Activated CD8-positive, alpha-beta memory T cell treated with anti-CD3 and anti-CD28 coated beads, Interleukin-2, amount 50 U/mL, for 24 hours (primary cell): ENCODE results near the gene CAMKK1.

ENCODE experiments used
- DNase-seq: peaks from one replicate; pipeline ENCODE4 v3.0.0-alpha.2; 2020; ENCODE audit errors: extremely low read depth

The CAMKK1 gene

GRCh38 chr17:3893003-3893719, at the start of gene CAMKK1:
Gene CAMKK1 (minus strand): TSS chr17:3893053. CDS start chr17:3885687, 7,366 bp downstream.
- DNase-seq = peak; percentile 52

- DNase-seq = no peak
Observed at GRCh38 chr17:3940965-3941698, 48.3 kb upstream of the CAMKK1 start.

GRCh38 chr17:3937359-3937758, 44.5 kb upstream of the CAMKK1 start:
- no peak for DNase-seq

GRCh38 chr17:3935825-3936355, 43.0 kb upstream of the CAMKK1 start:
- DNase-seq = no peak

- no peak for DNase-seq
Observed at GRCh38 chr17:3935140-3935542, 42.3 kb upstream of the CAMKK1 start.

- DNase-seq = no peak
Observed at GRCh38 chr17:3929764-3930163, 36.9 kb upstream of the CAMKK1 start.

GRCh38 chr17:3929181-3929580, 36.3 kb upstream of the CAMKK1 start:
- no peak for DNase-seq

- DNase-seq = no peak
Observed at GRCh38 chr17:3928406-3928805, 35.6 kb upstream of the CAMKK1 start.

- DNase-seq = no peak
Observed at GRCh38 chr17:3927628-3928340, 34.9 kb upstream of the CAMKK1 start.

GRCh38 chr17:3926860-3927627, 34.2 kb upstream of the CAMKK1 start:
- no peak for DNase-seq

- DNase-seq = no peak
Observed at GRCh38 chr17:3925684-3926485, 33.0 kb upstream of the CAMKK1 start.

- no peak for DNase-seq
Observed at GRCh38 chr17:3924512-3925350, 31.9 kb upstream of the CAMKK1 start.

- no peak for DNase-seq
Observed at GRCh38 chr17:3923466-3924190, 30.8 kb upstream of the CAMKK1 start.

- DNase-seq = no peak
Observed at GRCh38 chr17:3922765-3923164, 29.9 kb upstream of the CAMKK1 start.

GRCh38 chr17:3921502-3922319, 28.9 kb upstream of the CAMKK1 start:
- DNase-seq = no peak

GRCh38 chr17:3921006-3921405, 28.2 kb upstream of the CAMKK1 start:
- no peak for DNase-seq

GRCh38 chr17:3919123-3919624, 26.3 kb upstream of the CAMKK1 start:
- DNase-seq = no peak
